ENCODE results near the gene SOX18. TPM values are rescaled to one million over a fixed set of nuclear protein-coding genes. Genes with fewer than 3 reads are reported as not detected.

Gene SOX18
- total RNA-seq, 1 experiment from 2014 or later = not detected

- Mint-ChIP-seq H3K4me3 (ENCODE audit: low read depth, unreplicated experiment) (no peak overlapping the region), H3K9me3 (ENCODE audit: low read depth, unreplicated experiment) (peaks cover 3% of the 10 kb centered on the region), H3K4me1 (ENCODE audit: low read depth, unreplicated experiment) (no peaks in the 10 kb centered on the region), H3K36me3 (ENCODE audit: insufficient read depth, unreplicated experiment) (peaks cover 87% of the 10 kb centered on the region), H3K27ac (ENCODE audit: unreplicated experiment) (no peak overlapping the region), H3K27me3 (ENCODE audit: unreplicated experiment) (no peaks in the 10 kb centered on the region)
- TF ChIP-seq CTCF (IDR thresholded peaks at IDR 0.05; ENCODE audit: unreplicated experiment) = no peak
- BruUV-seq (replicated peaks) = no TSS peak
- no peak for DNase-seq
- CTCF ChIA-PET = no interaction called here
- intact Hi-C loops (cut with micrococcal nuclease; ENCODE audit: unreplicated experiment) = no loop called here
These were observed 42.9 kb downstream of the SOX18 start for GRCh38 chr20:64006490-64006889.

GRCh38 chr20:64005394-64005793 lies 44.0 kb downstream of the SOX18 start:
- no peak for TF ChIP-seq CTCF (IDR thresholded peaks at IDR 0.05; ENCODE audit: unreplicated experiment)
- Mint-ChIP-seq H3K4me1 (ENCODE audit: low read depth, unreplicated experiment) (no peaks in the 10 kb centered on the region), H3K27ac (ENCODE audit: unreplicated experiment) (no peak overlapping the region), H3K27me3 (ENCODE audit: unreplicated experiment) (no peaks in the 10 kb centered on the region), H3K9me3 (ENCODE audit: low read depth, unreplicated experiment) (peaks cover 3% of the 10 kb centered on the region), H3K36me3 (ENCODE audit: insufficient read depth, unreplicated experiment) (peaks cover 96% of the 10 kb centered on the region), H3K4me3 (ENCODE audit: low read depth, unreplicated experiment) (no peak overlapping the region)
- CTCF ChIA-PET = no interaction called here
- no TSS peak for BruUV-seq (replicated peaks)
- intact Hi-C loops (cut with micrococcal nuclease; ENCODE audit: unreplicated experiment) = no loop called here
- DNase-seq = no peak

- H3K4me1 Mint-ChIP-seq (ENCODE audit: low read depth, unreplicated experiment) = no peaks in the 10 kb centered on the region
- TF ChIP-seq CTCF (IDR thresholded peaks at IDR 0.05; ENCODE audit: unreplicated experiment) = no peak
- no peak overlapping the region for H3K27ac Mint-ChIP-seq (ENCODE audit: unreplicated experiment)
- BruUV-seq (replicated peaks) = no TSS peak
- H3K9me3 Mint-ChIP-seq (ENCODE audit: low read depth, unreplicated experiment) = peaks cover 3% of the 10 kb centered on the region
- intact Hi-C loops (cut with micrococcal nuclease; ENCODE audit: unreplicated experiment) = no loop called here
- no peak overlapping the region for H3K4me3 Mint-ChIP-seq (ENCODE audit: low read depth, unreplicated experiment)
- no peaks in the 10 kb centered on the region for H3K27me3 Mint-ChIP-seq (ENCODE audit: unreplicated experiment)
- no peak for DNase-seq
- peaks cover 96% of the 10 kb centered on the region for H3K36me3 Mint-ChIP-seq (ENCODE audit: insufficient read depth, unreplicated experiment)
- CTCF ChIA-PET = interaction anchor here (0.6 to 0.7 kb wide), 2 partner anchors 30 to 687 kb away, joined by 3 to 4 read pairs; no protein-coding TSS in a partner anchor
These were observed 45.3 kb downstream of the SOX18 start for GRCh38 chr20:64003960-64004725.

- Mint-ChIP-seq H3K4me3 (ENCODE audit: low read depth, unreplicated experiment) (no peak overlapping the region), H3K4me1 (ENCODE audit: low read depth, unreplicated experiment) (no peaks in the 10 kb centered on the region), H3K36me3 (ENCODE audit: insufficient read depth, unreplicated experiment) (peaks cover 96% of the 10 kb centered on the region), H3K27me3 (ENCODE audit: unreplicated experiment) (no peaks in the 10 kb centered on the region), H3K9me3 (ENCODE audit: low read depth, unreplicated experiment) (no peaks in the 10 kb centered on the region), H3K27ac (ENCODE audit: unreplicated experiment) (no peak overlapping the region)
- no TSS peak for BruUV-seq (replicated peaks)
- DNase-seq = no peak
- intact Hi-C loops (cut with micrococcal nuclease; ENCODE audit: unreplicated experiment) = no loop called here
- CTCF ChIA-PET = no interaction called here
- TF ChIP-seq CTCF (IDR thresholded peaks at IDR 0.05; ENCODE audit: unreplicated experiment) = no peak
These were observed 47.8 kb downstream of the SOX18 start for GRCh38 chr20:64001607-64002011.

Measured in Calu3 (cell line).